GM23338 (cell line): ENCODE data around the gene CYFIP1.

ENCODE experiments used
- CTCF ChIP-seq, 2 experiments: fragments of 200-600 bp in 1 of 2; sonication (generic) in 1 of 2; conservative IDR thresholded peaks; 2 replicates each; pipeline versions ENCODE4 v1.5.1 to v1.6.1; 2016 to 2017; ENCODE audit warnings: antibody characterized with exemption in 2 of 2, low read depth in 2 of 2, mild to moderate bottlenecking in 2 of 2, moderate library complexity in 1 of 2
- EZH2 ChIP-seq: fragments of 200-600 bp; sonication (generic); IDR thresholded peaks from one replicate; pipeline ENCODE4 v1.8.0; 2017; ENCODE audit warnings: antibody characterized with exemption, mild to moderate bottlenecking, low read depth; ENCODE audit not compliant: unreplicated experiment
- EZH2phosphoT487 ChIP-seq: fragments of 200-600 bp; sonication (generic); IDR thresholded peaks from one replicate; pipeline ENCODE4 v1.8.1; 2018; ENCODE audit warnings: antibody characterized with exemption; ENCODE audit not compliant: unreplicated experiment
- POLR2AphosphoS5 ChIP-seq: IDR thresholded peaks from 2 replicates; pipeline ENCODE4 v1.6.1; 2016; ENCODE audit warnings: antibody characterized with exemption, low read depth

GRCh38 chr15:22846073-22846472, 134.1 kb downstream of the CYFIP1 start:
- TF ChIP-seq CTCF (conservative IDR thresholded peaks at IDR 0.05; ENCODE audit: low read depth in 2 of 2) (no peak), POLR2AphosphoS5 (no peak), EZH2phosphoT487 (no peak), EZH2 (no peak)
